CD4-positive, CD25-positive, alpha-beta regulatory T cell (primary cell): ENCODE measurements around the gene COLQ. TPM values are rescaled to one million over a fixed set of nuclear protein-coding genes. Genes with fewer than 3 reads are reported as not detected.
A peak's percentile ranks its signal among the peaks of the same experiment; 100 is the strongest.

Experiments used
- ATAC-seq, 2 donors: fragments of 150-1000 bp; cut with Tn5 transposase; one replicate each; pipeline ENCODE4 v1.10.0; 2021; ENCODE audit warnings: low read depth in 2 of 2, moderate number of reproducible peaks in 2 of 2, moderate library complexity in 1 of 2
- DNase-seq, 3 donors: peaks; one replicate each; pipeline versions ENCODE4 v3.0.0 to v3.0.0-alpha.2; 2012 to 2022; ENCODE audit warnings: mixed read lengths in 1 of 3
- H3K27ac ChIP-seq: one replicate; pipeline ENCODE4 v1.7.0; 2013; ENCODE audit warnings: mild to moderate bottlenecking, low read length; ENCODE audit not compliant: insufficient read depth, poor library complexity, severe bottlenecking
- H3K27me3 ChIP-seq: one replicate; pipeline ENCODE4 v1.7.0; 2013; ENCODE audit warnings: low read length; ENCODE audit not compliant: control insufficient read depth, insufficient read depth
- H3K36me3 ChIP-seq: one replicate; pipeline ENCODE4 v1.7.0; 2013; ENCODE audit warnings: mild to moderate bottlenecking, low read length, moderate library complexity; ENCODE audit not compliant: control insufficient read depth, insufficient read depth
- H3K4me1 ChIP-seq: 2 replicates; pipeline ENCODE4 v1.7.0; 2013; ENCODE audit warnings: mild to moderate bottlenecking, low read length; ENCODE audit not compliant: insufficient read depth, control insufficient read depth, poor library complexity, severe bottlenecking
- H3K4me3 ChIP-seq: one replicate; pipeline ENCODE4 v1.7.0; 2013; ENCODE audit warnings: low read depth, mild to moderate bottlenecking, low read length, moderate library complexity
- H3K9me3 ChIP-seq, 2 experiments: 1 replicate in 1 of 2; 2 replicates in 1 of 2; pipeline ENCODE4 v1.7.0; 2013; ENCODE audit warnings: low read length in 2 of 2, mild to moderate bottlenecking in 1 of 2, moderate library complexity in 1 of 2; ENCODE audit not compliant: control insufficient read depth in 2 of 2
- H3K27ac Mint-ChIP-seq, 3 donors: one replicate each; pipeline ENCODE4 v1.8.0; 2020 to 2022; ENCODE audit warnings: mild to moderate bottlenecking in 3 of 3, mixed read lengths in 3 of 3, moderate library complexity in 2 of 3
- H3K27me3 Mint-ChIP-seq: one replicate; pipeline ENCODE4 v1.8.0; 2022; ENCODE audit warnings: mild to moderate bottlenecking, mixed read lengths
- H3K36me3 Mint-ChIP-seq: one replicate; pipeline ENCODE4 v1.8.0; 2020; ENCODE audit warnings: mixed read lengths
- H3K4me1 Mint-ChIP-seq, 4 donors: one replicate each; pipeline ENCODE4 v1.8.0; 2020 to 2022; ENCODE audit warnings: mixed read lengths in 4 of 4, mild to moderate bottlenecking in 1 of 4
- H3K4me3 Mint-ChIP-seq, 4 donors: one replicate each; pipeline ENCODE4 v1.8.0; 2020 to 2022; ENCODE audit warnings: mild to moderate bottlenecking in 4 of 4, mixed read lengths in 4 of 4, moderate library complexity in 3 of 4
- H3K9me3 Mint-ChIP-seq, 7 donors: one replicate each; pipeline ENCODE4 v1.8.0; 2020 to 2022; ENCODE audit warnings: mixed read lengths in 7 of 7, mild to moderate bottlenecking in 3 of 7, moderate library complexity in 2 of 7
- polyA plus RNA-seq, 4 donors: library from polyadenylated mRNA; unstranded; fragments of 300-500 nt; fragmentation: Illumina TruSeq; gene quantifications; one replicate each; pipeline ENCODE4 v1.2.3, GENCODE V29; 2021
- total RNA-seq: library from RNA; stranded (reverse); gene quantifications from one replicate; pipeline ENCODE4 v1.2.3, GENCODE V29; 2022

The COLQ gene
- total RNA-seq: 5.1 TPM
- polyA plus RNA-seq: 1 to 10 TPM in 2 of 4 donors, under 1 TPM in 2; 0.60 to 1.2 (median 0.89) TPM

- no peaks in the 10 kb centered on the region for H3K27me3 ChIP-seq
- no peak within 1 kb of the TSS for H3K4me3 Mint-ChIP-seq
- no peaks in the 10 kb centered on the region for H3K27me3 Mint-ChIP-seq
- no peak within 1 kb of the TSS for H3K4me3 ChIP-seq
- peaks cover 4% of the 10 kb centered on the region for H3K4me1 ChIP-seq
- DNase-seq: no peak
- ATAC-seq: no peak
- H3K9me3 Mint-ChIP-seq: peaks cover 0 to 2% (median 0%) of the 10 kb centered on the region in 7 donors
- H3K4me1 Mint-ChIP-seq: peaks cover 2 to 5% (median 4%) of the 10 kb centered on the region in 4 donors
- H3K9me3 ChIP-seq: no peaks in the 10 kb centered on the region
- H3K27ac Mint-ChIP-seq: peak within 1 kb of the TSS in 2 of 3 donors; percentile 66 to 69
- no peaks in the 10 kb centered on the region for H3K36me3 ChIP-seq
- peaks cover 3% of the 10 kb centered on the region for H3K36me3 Mint-ChIP-seq
- H3K27ac ChIP-seq: no peak within 1 kb of the TSS
These were observed at the start of gene COLQ for GRCh38 chr3:15521573-15521965. COLQ (minus strand) TSS chr3:15521706; CDS start chr3:15521625, 81 bp downstream.

DNA sequence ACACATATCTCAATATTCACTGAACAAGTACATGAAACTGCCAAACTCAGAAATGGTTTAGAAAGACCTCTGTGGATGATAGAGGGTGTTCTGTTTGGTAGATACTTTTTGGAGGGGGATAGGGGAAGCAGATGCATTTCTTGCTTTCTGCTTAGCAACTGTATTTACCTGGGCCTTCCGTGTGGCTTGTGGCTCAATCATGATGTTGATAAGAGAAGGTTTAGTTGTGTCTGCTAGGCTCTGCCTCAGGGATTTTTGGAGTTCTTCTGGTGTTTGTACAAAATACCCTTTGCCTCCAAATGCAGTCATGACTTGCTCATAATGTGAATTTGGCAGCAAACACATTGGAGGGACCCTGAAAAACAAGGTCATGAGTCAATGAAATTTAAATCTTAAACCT is 41.7 kb upstream of the COLQ start:
- peaks cover 0 to 7% (median 2%) of the 10 kb centered on the region in 4 donors for H3K4me1 Mint-ChIP-seq
- no peak overlapping the region for H3K4me3 ChIP-seq
- H3K27ac ChIP-seq: no peak overlapping the region
- H3K27me3 ChIP-seq: no peaks in the 10 kb centered on the region
- H3K4me1 ChIP-seq: no peaks in the 10 kb centered on the region
- H3K27me3 Mint-ChIP-seq: no peaks in the 10 kb centered on the region
- DNase-seq: no peak
- ATAC-seq: no peak
- no peaks in the 10 kb centered on the region for H3K9me3 ChIP-seq
- H3K36me3 Mint-ChIP-seq: peaks cover 51% of the 10 kb centered on the region
- H3K36me3 ChIP-seq: peaks cover 78% of the 10 kb centered on the region
- H3K27ac Mint-ChIP-seq: peak overlapping the region in 1 of 3 donors; percentile 40
- H3K4me3 Mint-ChIP-seq: no peak overlapping the region
- no peaks in the 10 kb centered on the region for H3K9me3 Mint-ChIP-seq

DNA sequence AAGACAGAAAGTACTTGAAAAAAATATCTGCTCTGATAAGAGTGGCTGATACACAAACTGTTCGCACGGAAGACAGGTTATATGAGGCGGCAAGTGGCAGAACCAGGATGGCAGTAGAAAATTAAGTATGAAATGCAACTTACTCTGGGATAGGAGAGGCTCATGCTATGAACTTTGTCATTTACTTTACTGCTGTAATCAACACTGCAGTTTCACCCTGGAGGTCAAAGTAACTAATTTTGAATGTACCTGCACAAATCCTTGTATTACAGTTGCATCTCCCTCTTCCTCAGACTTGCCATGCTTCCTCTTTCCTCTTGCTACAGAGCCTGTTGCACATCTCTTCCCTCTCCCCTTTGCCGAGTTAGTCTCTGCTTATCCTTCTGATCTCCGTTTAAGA is 41.1 kb upstream of the COLQ start:
- ATAC-seq (no peak), DNase-seq (no peak)
- Mint-ChIP-seq H3K4me3 (no peak overlapping the region), H3K9me3 (no peaks in the 10 kb centered on the region), H3K27me3 (no peaks in the 10 kb centered on the region), H3K4me1 (peaks cover 3 to 8% (median 5%) of the 10 kb centered on the region in 4 donors), H3K36me3 (peaks cover 45% of the 10 kb centered on the region), H3K27ac (peak overlapping the region in 1 of 3 donors; percentile 17)
- H3K4me3 ChIP-seq: no peak overlapping the region
- peaks cover 3% of the 10 kb centered on the region for H3K4me1 ChIP-seq
- H3K9me3 ChIP-seq: no peaks in the 10 kb centered on the region
- peaks cover 71% of the 10 kb centered on the region for H3K36me3 ChIP-seq
- no peak overlapping the region for H3K27ac ChIP-seq
- no peaks in the 10 kb centered on the region for H3K27me3 ChIP-seq

DNA sequence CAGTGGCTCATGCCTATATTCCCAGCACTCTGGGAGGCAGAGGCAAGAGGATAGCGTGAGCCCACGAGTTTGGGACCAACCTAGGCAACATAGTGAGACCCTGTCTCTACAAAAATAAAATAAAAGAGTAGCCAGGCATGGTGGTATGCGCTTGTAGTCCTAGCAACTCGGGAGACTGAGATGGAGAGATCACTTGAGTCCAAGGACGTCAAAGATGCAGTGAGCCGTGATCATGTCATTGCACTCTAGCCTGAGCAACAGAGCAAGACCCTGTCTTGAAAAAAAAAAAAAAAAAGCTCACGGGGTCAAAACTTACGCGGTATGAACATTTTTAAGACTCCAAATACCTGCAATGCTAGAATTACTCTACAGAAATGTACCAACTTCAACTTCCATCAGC is 37.1 kb upstream of the COLQ start:
- Histone ChIP-seq H3K27me3 (no peaks in the 10 kb centered on the region), H3K9me3 (no peaks in the 10 kb centered on the region), H3K36me3 (peaks cover 36% of the 10 kb centered on the region), H3K4me1 (peaks cover 15% of the 10 kb centered on the region), H3K4me3 (no peak overlapping the region), H3K27ac (no peak overlapping the region)
- ATAC-seq (no peak), DNase-seq (no peak)
- Mint-ChIP-seq H3K27ac (no peak overlapping the region), H3K9me3 (no peaks in the 10 kb centered on the region), H3K4me1 (peaks cover 19 to 32% (median 25%) of the 10 kb centered on the region in 4 donors), H3K27me3 (no peaks in the 10 kb centered on the region), H3K4me3 (no peak overlapping the region), H3K36me3 (peaks cover 36% of the 10 kb centered on the region)

- no peaks in the 10 kb centered on the region for H3K9me3 Mint-ChIP-seq
- peak overlapping the region in 1 of 4 donors; percentile 2 for H3K4me3 Mint-ChIP-seq
- Histone ChIP-seq H3K4me3 (no peak overlapping the region), H3K36me3 (peaks cover 26% of the 10 kb centered on the region), H3K27me3 (no peaks in the 10 kb centered on the region), H3K9me3 (no peaks in the 10 kb centered on the region), H3K4me1 (peaks cover 15% of the 10 kb centered on the region), H3K27ac (no peak overlapping the region)
- H3K36me3 Mint-ChIP-seq: peaks cover 33% of the 10 kb centered on the region
- DNase-seq: peak; percentile 48 to 93 (median 66)
- H3K27ac Mint-ChIP-seq: peak overlapping the region in 2 of 3 donors; percentile 48 to 69
- peaks cover 22 to 35% (median 26%) of the 10 kb centered on the region in 4 donors for H3K4me1 Mint-ChIP-seq
- peak; percentile 80 to 86 for ATAC-seq
- H3K27me3 Mint-ChIP-seq: no peaks in the 10 kb centered on the region
These were observed 36.0 kb upstream of the COLQ start for GRCh38 chr3:15557511-15557946.

GRCh38 chr3:15556512-15556911 is 35.0 kb upstream of the COLQ start:
- Histone ChIP-seq H3K4me3 (peak overlapping the region; percentile 29), H3K27me3 (no peaks in the 10 kb centered on the region), H3K27ac (peak overlapping the region; percentile 55), H3K4me1 (peaks cover 15% of the 10 kb centered on the region), H3K36me3 (peaks cover 15% of the 10 kb centered on the region), H3K9me3 (no peaks in the 10 kb centered on the region)
- Mint-ChIP-seq H3K36me3 (peaks cover 31% of the 10 kb centered on the region), H3K27me3 (no peaks in the 10 kb centered on the region), H3K27ac (peak overlapping the region; percentile 27 to 78 (median 69)), H3K4me1 (peaks cover 22 to 35% (median 27%) of the 10 kb centered on the region in 4 donors), H3K4me3 (peak overlapping the region in 2 of 4 donors; percentile 10 to 35), H3K9me3 (no peaks in the 10 kb centered on the region)
- DNase-seq (peak in 1 of 3 donors; percentile 81), ATAC-seq (peak; percentile 51 to 70)

DNA sequence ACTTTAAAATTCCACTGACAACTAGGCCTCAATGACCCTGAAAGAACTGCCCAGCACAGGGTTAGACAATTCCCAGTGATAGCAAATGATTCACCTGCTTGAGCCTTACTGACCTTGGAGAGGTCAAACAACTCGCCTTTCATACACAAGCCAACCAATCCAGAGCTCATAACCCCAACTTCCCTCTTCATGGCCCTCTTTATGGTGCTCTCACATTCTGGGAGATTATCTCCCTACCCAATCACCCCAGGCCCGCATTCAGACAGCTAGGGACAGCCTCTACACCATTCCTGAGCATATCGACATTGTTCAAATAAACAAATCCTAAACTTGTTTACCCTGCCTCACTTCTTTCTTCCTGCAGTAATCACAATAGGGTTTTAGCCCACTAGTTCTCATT is 32.2 kb upstream of the COLQ start:
- no peaks in the 10 kb centered on the region for H3K9me3 ChIP-seq
- H3K27me3 ChIP-seq: no peaks in the 10 kb centered on the region
- peaks cover 31% of the 10 kb centered on the region for H3K36me3 Mint-ChIP-seq
- ATAC-seq: no peak
- H3K36me3 ChIP-seq: no peaks in the 10 kb centered on the region
- H3K27me3 Mint-ChIP-seq: no peaks in the 10 kb centered on the region
- peaks cover 15% of the 10 kb centered on the region for H3K4me1 ChIP-seq
- H3K4me1 Mint-ChIP-seq: peaks cover 19 to 37% (median 27%) of the 10 kb centered on the region in 4 donors
- no peaks in the 10 kb centered on the region for H3K9me3 Mint-ChIP-seq
- H3K4me3 Mint-ChIP-seq: peak overlapping the region in 1 of 4 donors; percentile 8
- no peak overlapping the region for H3K27ac Mint-ChIP-seq
- no peak for DNase-seq
- no peak overlapping the region for H3K27ac ChIP-seq
- H3K4me3 ChIP-seq: no peak overlapping the region

GRCh38 chr3:15551902-15552301 is 30.4 kb upstream of the COLQ start:
- Histone ChIP-seq H3K27me3 (no peaks in the 10 kb centered on the region), H3K36me3 (no peaks in the 10 kb centered on the region), H3K4me3 (no peak overlapping the region), H3K27ac (no peak overlapping the region), H3K4me1 (peaks cover 5% of the 10 kb centered on the region), H3K9me3 (no peaks in the 10 kb centered on the region)
- Mint-ChIP-seq H3K4me3 (no peak overlapping the region), H3K9me3 (peaks cover 0 to 6% (median 1%) of the 10 kb centered on the region in 7 donors), H3K27me3 (no peaks in the 10 kb centered on the region), H3K4me1 (peaks cover 10 to 28% (median 18%) of the 10 kb centered on the region in 4 donors), H3K27ac (peak overlapping the region in 1 of 3 donors; percentile 69), H3K36me3 (peaks cover 39% of the 10 kb centered on the region)
- ATAC-seq (no peak), DNase-seq (no peak)
